HG03469 (cell line): ENCODE results near the gene MCAM.

ENCODE experiments used
- ATAC-seq: cut with Tn5 transposase; IDR thresholded peaks from one replicate; pipeline ENCODE4 v1.9.1; 2021; ENCODE audit warnings: mild to moderate bottlenecking, moderate library complexity, moderate number of reproducible peaks; ENCODE audit not compliant: unreplicated experiment

Gene MCAM

DNA sequence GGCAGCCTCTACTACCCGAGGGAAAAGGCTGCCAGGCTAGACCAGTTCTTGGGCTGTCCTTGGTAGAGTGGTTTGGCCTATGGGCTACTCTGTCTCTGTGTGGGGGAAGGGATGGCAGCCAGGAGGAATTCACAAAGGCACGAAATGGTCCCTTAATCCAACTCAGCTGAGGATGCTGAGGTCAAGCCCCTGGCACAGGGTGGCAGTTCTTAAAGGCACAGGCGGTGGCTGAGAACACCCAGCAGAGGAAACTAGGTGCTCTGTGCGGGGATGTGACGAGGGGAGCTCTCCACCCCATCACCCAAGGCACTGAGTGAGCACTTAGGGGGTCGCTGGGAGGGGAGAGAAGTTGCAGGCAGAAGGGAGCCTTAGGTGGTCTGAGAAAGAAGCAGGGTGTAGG lies 29.7 kb upstream of the MCAM start, which contains the start of gene MFRP:
MFRP (minus strand) TSS at position 101 of the 400 bp plus-strand sequence. CDS start 192 bp downstream, outside the sequence.
- ATAC-seq, result no peak

GRCh38 chr11:119345685-119346084 lies 28.8 kb upstream of the MCAM start:
- ATAC-seq, result no peak

DNA sequence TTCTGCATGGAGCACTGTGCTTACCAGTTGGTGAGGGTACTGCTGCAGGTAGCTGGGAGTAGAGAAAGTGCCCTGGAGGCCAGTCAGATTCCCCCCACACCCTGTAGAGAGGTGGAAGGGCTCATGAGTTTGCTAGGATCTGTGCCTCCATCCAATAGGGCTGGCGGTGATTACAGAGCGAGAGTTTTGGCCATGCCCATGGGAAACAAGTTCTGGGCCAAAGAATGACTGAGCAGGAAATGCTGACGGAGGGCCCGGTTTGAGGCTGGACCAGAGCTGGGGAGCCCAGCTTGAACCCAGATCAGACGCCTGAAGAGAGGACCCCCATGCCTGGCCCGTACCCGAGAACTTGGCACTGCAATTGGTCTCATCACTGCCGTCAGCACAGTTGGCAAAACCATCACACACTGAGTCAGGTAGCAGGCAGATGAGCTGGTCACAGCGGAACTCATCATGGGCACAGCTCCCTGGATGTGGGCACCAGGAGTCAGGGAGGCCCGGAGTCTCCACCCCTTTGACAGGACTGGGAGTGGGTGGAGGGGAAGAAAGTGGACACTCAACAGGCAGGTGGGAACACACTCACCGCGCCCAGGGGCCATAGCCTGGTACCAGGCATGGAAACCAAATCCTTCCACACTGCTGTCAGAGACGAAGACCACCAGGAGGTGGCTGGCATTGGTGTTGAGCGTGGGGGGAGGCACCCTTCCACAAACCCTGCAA lies 27.5 kb upstream of the MCAM start:
- ATAC-seq, result no peak

GRCh38 chr11:119343726-119344125 lies 26.8 kb upstream of the MCAM start:
- no peak for ATAC-seq

- ATAC-seq, result no peak
Measured at GRCh38 chr11:119342362-119343130, 25.6 kb upstream of the MCAM start.

GRCh38 chr11:119342023-119342300 lies 25.0 kb upstream of the MCAM start:
- no peak for ATAC-seq

DNA sequence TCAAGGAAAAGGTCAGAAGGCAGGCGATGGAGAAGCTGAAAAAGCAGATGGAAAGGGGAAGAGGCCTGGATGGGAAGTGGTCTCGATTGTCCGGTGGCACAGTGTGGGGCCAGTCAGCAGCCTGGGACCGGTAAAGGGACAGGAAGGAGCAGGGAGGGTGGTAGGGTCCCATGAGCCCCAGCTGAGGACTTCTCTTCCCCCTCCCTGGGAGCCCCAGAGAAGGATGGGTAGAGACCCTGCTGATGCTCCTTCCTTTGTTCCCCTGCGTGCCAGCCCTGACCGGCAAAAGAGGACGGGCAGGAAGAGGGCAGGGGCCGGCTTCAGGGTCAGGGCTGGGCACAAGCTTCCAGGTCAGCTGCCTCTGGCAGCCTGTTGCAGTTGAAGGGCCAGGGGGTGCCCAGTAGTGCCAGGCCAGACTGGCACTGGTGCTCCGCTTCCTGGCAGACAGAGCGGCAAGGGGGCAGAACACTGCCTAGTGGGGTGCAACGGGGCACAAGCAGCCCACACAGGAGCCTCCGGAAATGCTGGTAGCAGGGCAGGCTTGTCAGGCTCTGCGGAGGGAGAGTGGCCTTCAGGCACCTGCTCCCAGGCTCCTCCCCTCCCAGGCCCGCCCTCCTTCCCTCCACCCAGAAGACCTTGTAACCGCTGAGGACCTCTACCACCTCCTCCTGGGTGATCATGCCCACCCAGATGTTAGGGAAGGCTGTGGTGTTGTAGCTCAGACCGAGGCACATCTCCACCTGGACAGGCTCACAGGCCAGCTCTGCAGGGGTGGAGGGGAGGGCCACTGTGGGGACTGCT lies 24.5 kb upstream of the MCAM start:
- ATAC-seq, result no peak

DNA sequence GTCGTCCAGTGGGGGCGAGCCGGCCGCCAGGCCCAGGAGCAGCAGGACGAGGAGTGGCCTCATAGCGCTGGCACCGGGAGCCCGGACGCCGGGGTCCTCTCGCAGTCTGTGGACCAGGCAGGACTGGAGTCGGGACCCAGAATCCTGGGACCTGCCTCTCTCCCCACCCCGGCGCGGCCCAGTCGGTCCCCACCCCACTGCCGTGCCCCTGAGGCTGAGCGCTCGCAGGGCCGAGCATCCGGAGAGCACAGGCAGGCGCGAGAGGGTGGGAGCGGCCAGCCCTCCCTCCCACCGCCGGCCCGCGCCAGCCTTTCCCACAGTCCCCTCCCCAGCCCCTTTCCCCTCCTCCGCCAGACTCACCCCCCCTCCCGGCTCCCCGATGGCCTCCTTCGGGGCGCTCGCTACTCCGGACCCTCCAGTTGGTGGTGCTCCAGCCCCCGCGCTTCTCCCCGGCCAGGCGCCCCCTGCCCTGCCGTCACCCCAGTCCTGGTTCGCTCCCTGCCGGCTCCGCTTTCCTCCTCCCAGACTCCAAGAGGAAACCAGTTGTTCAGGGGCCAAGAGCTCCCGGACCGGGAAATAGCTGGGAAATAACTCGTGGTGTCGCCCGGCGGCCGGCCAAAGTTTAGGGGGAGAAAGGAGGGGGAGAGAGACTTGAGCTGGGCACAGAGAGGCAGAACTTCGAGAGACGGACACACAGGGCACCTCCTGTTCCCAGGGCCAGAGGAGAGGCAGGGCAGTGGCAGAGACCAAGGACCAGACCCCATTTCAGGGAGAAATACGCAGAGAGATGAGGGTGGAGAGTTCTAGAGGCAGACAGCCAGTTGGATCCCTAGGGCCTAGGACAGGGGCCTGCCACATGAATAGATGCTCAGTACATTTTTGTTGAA lies 23.6 kb upstream of the MCAM start, which contains the start of gene C1QTNF5:
C1QTNF5 (minus strand) TSS at position 549 of the 887 bp plus-strand sequence; CDS start at position 63, 486 bp downstream.
- no peak for ATAC-seq

- no peak for ATAC-seq
Measured at GRCh38 chr11:119339589-119340334, 22.8 kb upstream of the MCAM start.

GRCh38 chr11:119338965-119339588 lies 22.1 kb upstream of the MCAM start:
- no peak for ATAC-seq

DNA sequence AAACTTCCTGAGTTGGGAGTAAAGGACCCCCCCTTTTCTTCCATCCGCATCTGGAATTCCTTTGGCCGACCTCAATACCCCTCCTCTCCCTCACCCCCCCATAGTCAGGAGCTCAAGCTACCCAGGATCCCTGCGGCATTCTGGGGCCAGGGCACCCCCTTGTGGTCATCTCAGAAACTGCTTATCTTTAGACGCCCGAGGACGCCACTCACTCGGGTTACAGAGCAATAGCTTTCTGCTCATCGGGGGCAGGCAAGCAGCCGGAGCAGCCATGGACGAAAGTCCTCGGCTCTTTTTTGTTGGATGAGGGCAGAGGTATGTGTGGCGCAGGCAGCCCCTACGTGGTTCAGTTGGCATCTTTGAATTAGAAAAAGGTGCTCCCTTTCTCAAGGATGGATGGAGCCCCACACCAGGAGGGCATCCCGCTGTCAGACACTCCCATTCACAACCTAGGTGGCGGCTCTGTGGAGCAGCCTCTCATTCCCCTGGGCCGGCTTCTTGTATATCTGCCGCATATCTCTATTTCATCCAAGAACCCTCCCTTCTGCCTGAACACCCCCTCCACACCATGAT lies 21.5 kb upstream of the MCAM start:
- ATAC-seq, result no peak

DNA sequence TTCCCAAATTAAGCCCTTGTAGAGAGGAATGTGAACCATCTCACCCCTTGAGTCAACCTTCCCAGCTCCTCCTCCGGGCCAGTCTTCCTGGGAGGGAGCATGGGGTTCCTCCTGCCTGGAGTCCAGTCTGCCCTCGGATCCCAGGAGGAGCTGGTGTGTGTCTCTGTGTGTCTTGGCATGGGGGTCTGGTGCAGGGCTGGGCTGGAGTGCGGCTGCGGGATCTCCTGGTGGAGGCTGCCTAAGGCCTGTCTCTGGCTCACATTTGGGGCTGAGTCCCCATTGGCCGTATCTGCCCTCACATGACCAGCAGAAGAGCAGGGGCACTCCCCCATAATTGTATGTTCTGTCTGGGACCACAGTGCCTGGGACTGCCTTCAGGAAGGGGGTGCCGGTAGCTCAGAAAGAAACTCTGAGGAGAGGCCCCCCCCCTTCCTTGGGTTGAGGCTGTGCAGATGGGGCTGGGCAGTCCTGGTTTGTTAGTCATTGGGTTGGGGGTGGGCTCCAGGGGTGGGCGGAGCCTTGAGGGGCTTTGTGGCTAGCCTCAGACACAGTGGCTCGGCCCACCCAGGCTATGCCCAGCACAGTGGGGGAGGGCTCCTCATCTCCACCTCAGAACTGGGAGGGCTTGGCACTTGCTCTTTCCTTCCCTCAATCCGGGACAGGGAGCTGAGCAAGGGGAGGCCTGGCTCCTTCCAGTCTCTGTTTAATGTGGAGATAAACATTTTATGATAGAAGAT lies 20.8 kb upstream of the MCAM start:
- ATAC-seq, result no peak

DNA sequence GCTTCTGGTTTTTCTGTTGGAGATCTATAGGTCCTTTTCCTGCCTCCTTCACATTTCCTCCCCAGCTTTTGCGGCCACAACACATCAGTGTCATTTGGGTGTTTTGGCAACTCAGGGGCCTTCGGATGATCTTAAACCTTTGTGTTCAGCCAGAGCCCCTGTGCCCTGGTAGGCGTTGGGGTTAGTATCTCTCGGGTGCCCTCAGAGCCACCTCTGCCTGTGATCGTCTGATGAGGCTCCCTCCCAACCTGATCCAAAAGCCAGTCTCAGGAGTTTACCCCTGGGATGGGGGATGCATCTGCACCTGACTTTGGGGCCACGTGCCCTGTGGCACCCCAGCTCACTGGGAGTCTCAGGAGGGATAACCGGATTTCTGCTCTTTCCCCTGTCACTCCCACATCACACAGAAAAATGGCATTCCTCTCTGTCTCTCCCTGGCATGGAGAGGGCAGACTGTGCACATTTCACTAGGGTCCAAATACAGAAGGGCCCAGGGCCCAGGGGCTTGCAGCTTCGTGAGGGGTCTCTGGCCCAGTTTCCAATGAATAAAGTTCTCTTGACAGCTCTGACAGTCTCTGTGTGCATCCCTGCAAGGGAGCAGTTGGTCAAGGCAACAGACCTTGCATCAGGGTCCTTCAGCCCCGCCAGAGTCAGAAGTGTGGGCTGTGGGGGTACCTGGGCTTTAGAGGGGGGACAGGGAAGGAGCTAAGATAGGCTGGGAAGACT lies 20.0 kb upstream of the MCAM start:
- no peak for ATAC-seq

- ATAC-seq, result no peak
Measured at GRCh38 chr11:119335655-119336543, 19.0 kb upstream of the MCAM start.

GRCh38 chr11:119335091-119335654 lies 18.2 kb upstream of the MCAM start:
- ATAC-seq, result no peak

GRCh38 chr11:119334174-119334930 lies 17.4 kb upstream of the MCAM start, which contains the start of gene RNF26:
Gene RNF26 (plus strand): TSS chr11:119334527. CDS start chr11:119335123, 596 bp downstream.
- ATAC-seq, result peak; percentile 89
